ENCODE results near the gene CCDC40. TPM values are rescaled to one million over a fixed set of nuclear protein-coding genes. Genes with fewer than 3 reads are reported as not detected.

The CCDC40 gene
- total and polyA plus RNA-seq, 2 of the 13 experiments (the other 11 are each of a cell fraction or from before 2014, with no cell fraction given) = 4.1 to 5.5 TPM

GRCh38 chr17:79988185-79988971 lies 48.1 kb upstream of the CCDC40 start (continued):
- TF ChIP-seq ZNF614 (CRISPR knock-in tag; IDR thresholded peaks at IDR 0.05; ENCODE audit: borderline replicate concordance) (peak; percentile 92), ZMYM4 (CRISPR knock-in tag; IDR thresholded peaks at IDR 0.05) (peak; percentile 74), RCOR2 (CRISPR knock-in tag; IDR thresholded peaks at IDR 0.05) (peak; percentile 78), DMAP1 (CRISPR knock-in tag; IDR thresholded peaks at IDR 0.05) (peak; percentile 76), CHD4 (IDR thresholded peaks at IDR 0.05; ENCODE audit: borderline replicate concordance, low read length) (peak; percentile 76; the same call in 1 of the 2 replicates), BHLHE40 (IDR thresholded peaks at IDR 0.05; ENCODE audit: low read length) (peak; percentile 87), NCOA2 (CRISPR knock-in tag; IDR thresholded peaks at IDR 0.05) (peak; percentile 93), ERF (CRISPR knock-in tag; IDR thresholded peaks at IDR 0.05) (peak; percentile 98), ZKSCAN1 (IDR thresholded peaks at IDR 0.05; ENCODE audit: low read length) (no peak), ZFP36L2 (CRISPR knock-in tag; IDR thresholded peaks at IDR 0.05) (no peak), ZNF605 (CRISPR knock-in tag; IDR thresholded peaks at IDR 0.05) (peak; percentile 89), FIP1L1 (IDR thresholded peaks at IDR 0.05; ENCODE audit: borderline replicate concordance, insufficient read depth, low read depth, low read length) (no peak), ISX (CRISPR knock-in tag; conservative IDR thresholded peaks at IDR 0.05) (peak; percentile 82; the same call in 1 of the 2 replicates), ZNF230 (CRISPR knock-in tag; IDR thresholded peaks at IDR 0.05) (peak; percentile 43), TIGD3 (CRISPR knock-in tag; IDR thresholded peaks at IDR 0.05; ENCODE audit: borderline replicate concordance) (peak; percentile 57; the same call in 1 of the 2 replicates), ZFX (CRISPR knock-in tag; IDR thresholded peaks at IDR 0.05; ENCODE audit: low read depth) (peak; percentile 83), ZFP36L1 (CRISPR knock-in tag; IDR thresholded peaks at IDR 0.05) (peak; percentile 91), THAP9 (CRISPR knock-in tag; IDR thresholded peaks at IDR 0.05; ENCODE audit: borderline replicate concordance) (peak; percentile 44; the same call in 1 of the 2 replicates), ZFP41 (CRISPR knock-in tag; IDR thresholded peaks at IDR 0.05; ENCODE audit: borderline replicate concordance) (peak; percentile 93; the same call in 1 of the 2 replicates), SIN3B (IDR thresholded peaks at IDR 0.05; ENCODE audit: low read length) (no peak)
